ENCODE data around the gene AP1S2. TPM values are rescaled to one million over a fixed set of nuclear protein-coding genes. Genes with fewer than 3 reads are reported as not detected.

Gene AP1S2
- total RNA-seq, 2 donors from 2014 or later: 133 to 220 TPM

DNA sequence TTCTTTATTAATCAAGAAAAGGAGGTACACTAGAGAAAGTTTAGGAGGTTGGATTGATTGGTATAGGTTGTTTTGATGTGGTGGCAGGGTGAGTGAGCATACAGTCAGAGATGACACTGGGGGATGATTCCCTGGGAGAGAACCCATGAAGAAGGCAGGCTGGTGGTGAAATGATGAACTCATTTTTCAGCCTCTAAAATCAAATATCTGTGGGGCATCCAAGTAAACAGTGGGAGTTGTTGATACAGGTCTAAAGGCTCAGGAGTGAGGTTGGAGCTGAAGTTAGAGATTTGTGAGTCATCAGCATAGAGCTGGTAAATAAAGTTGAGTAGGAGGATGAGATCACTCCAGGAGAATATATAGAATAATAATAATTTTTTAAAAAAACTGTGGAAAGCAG, 10.0 kb upstream of the AP1S2 start:
- Mint-ChIP-seq H3K27me3 (ENCODE audit: insufficient read depth) (peaks cover 12% of the 10 kb centered on the region), H3K9me3 (peaks cover 4% of the 10 kb centered on the region), H3K27ac (no peak overlapping the region), H3K4me3 (no peak overlapping the region), H3K4me1 (no peaks in the 10 kb centered on the region), H3K36me3 (ENCODE audit: low read depth) (no peaks in the 10 kb centered on the region)
- Histone ChIP-seq H3K27me3 (ENCODE audit: control insufficient read depth, insufficient read depth, low read length, poor library complexity, severe bottlenecking) (no peaks in the 10 kb centered on the region), H3K4me1 (ENCODE audit: control insufficient read depth, insufficient read depth, low read length) (no peaks in the 10 kb centered on the region), H3K9ac (ENCODE audit: extremely low read depth, low read length, poor library complexity, severe bottlenecking) (no peak overlapping the region), H3K36me3 (ENCODE audit: control insufficient read depth, insufficient read depth, low read length) (no peaks in the 10 kb centered on the region), H3K9me3 (ENCODE audit: control insufficient read depth, low read length) (no peaks in the 10 kb centered on the region), H3K27ac (ENCODE audit: low read depth, low read length) (no peak overlapping the region), H3K4me3 (ENCODE audit: low read length) (no peak overlapping the region)
- DNase-seq: no peak
- TF ChIP-seq, protein P1, sequence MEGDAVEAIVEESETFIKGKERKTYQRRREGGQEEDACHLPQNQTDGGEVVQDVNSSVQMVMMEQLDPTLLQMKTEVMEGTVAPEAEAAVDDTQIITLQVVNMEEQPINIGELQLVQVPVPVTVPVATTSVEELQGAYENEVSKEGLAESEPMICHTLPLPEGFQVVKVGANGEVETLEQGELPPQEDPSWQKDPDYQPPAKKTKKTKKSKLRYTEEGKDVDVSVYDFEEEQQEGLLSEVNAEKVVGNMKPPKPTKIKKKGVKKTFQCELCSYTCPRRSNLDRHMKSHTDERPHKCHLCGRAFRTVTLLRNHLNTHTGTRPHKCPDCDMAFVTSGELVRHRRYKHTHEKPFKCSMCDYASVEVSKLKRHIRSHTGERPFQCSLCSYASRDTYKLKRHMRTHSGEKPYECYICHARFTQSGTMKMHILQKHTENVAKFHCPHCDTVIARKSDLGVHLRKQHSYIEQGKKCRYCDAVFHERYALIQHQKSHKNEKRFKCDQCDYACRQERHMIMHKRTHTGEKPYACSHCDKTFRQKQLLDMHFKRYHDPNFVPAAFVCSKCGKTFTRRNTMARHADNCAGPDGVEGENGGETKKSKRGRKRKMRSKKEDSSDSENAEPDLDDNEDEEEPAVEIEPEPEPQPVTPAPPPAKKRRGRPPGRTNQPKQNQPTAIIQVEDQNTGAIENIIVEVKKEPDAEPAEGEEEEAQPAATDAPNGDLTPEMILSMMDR (conservative IDR thresholded peaks at IDR 0.05): no peak

DNA sequence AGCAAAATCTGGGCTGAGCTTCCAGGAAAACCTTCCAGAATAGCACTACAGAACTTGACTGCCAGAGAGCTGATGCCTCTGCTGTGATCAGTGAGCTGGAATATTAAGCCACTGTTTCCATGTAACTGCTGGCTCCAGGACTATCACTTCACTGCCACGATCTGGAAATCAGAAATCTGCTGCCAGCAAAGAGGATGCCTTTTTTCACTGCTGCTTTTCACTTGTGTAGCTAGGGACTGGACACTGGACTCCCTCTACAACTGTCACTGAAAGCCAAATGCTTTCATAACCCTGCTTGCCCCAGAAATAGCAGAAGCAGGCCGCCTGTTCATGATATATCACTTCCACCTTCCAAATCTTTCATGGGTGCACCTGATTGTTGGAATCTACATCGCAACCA, 9.4 kb upstream of the AP1S2 start:
- 93 to 100% methylated on average over 1 to 3 of the region's 3 CpGs for WGBS, 2 experiments (ENCODE audit: insufficient coverage in 1 of 2, insufficient read length in 1 of 2)

DNA sequence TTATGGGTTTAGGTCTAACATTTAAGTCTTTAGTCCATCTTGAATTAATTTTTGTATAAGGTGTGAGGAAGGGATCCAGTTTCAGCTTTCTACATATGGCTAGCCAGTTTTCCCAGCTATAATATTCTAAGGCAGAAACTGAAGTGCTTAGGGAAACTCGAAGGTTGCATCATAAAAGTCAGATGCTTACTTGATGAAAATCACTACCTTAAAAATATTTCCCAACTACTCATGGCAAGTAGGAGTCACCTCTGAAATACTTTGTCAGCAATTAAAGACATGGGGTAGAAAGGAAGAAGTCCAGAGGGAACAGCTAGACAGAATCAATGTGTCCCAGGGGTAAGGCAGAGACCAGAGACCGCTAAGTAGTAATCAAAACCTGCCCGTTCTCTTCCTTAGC, 6.3 kb upstream of the AP1S2 start:
- no peaks in the 10 kb centered on the region for H3K36me3 Mint-ChIP-seq (ENCODE audit: low read depth)
- H3K27ac Mint-ChIP-seq: no peak overlapping the region
- Histone ChIP-seq H3K9me3 (ENCODE audit: control insufficient read depth, low read length) (no peaks in the 10 kb centered on the region), H3K27ac (ENCODE audit: low read depth, low read length) (no peak overlapping the region), H3K4me1 (ENCODE audit: control insufficient read depth, insufficient read depth, low read length) (peaks cover 4% of the 10 kb centered on the region), H3K36me3 (ENCODE audit: control insufficient read depth, insufficient read depth, low read length) (no peaks in the 10 kb centered on the region), H3K27me3 (ENCODE audit: control insufficient read depth, insufficient read depth, low read length, poor library complexity, severe bottlenecking) (no peaks in the 10 kb centered on the region), H3K4me3 (ENCODE audit: low read length) (no peak overlapping the region), H3K9ac (ENCODE audit: extremely low read depth, low read length, poor library complexity, severe bottlenecking) (no peak overlapping the region)
- DNase-seq: no peak
- TF ChIP-seq, protein P1 (conservative IDR thresholded peaks at IDR 0.05): no peak
- peaks cover 8% of the 10 kb centered on the region for H3K4me1 Mint-ChIP-seq
- 93% methylated on average over 3 of the region's 3 CpGs; no CpG with 5 or more reads in 1 of the 2 experiments for WGBS, 2 experiments (ENCODE audit: insufficient coverage in 1 of 2, insufficient read length in 1 of 2)
- H3K4me3 Mint-ChIP-seq: no peak overlapping the region
- peaks cover 8% of the 10 kb centered on the region for H3K27me3 Mint-ChIP-seq (ENCODE audit: insufficient read depth)
- peaks cover 6% of the 10 kb centered on the region for H3K9me3 Mint-ChIP-seq

More for the DNA sequence above, 9.4 kb upstream of the AP1S2 start:
- Mint-ChIP-seq H3K4me1 (no peaks in the 10 kb centered on the region), H3K36me3 (ENCODE audit: low read depth) (no peaks in the 10 kb centered on the region), H3K9me3 (peaks cover 6% of the 10 kb centered on the region), H3K4me3 (no peak overlapping the region), H3K27ac (no peak overlapping the region), H3K27me3 (ENCODE audit: insufficient read depth) (peaks cover 7% of the 10 kb centered on the region)
- H3K27me3 ChIP-seq (ENCODE audit: control insufficient read depth, insufficient read depth, low read length, poor library complexity, severe bottlenecking): no peaks in the 10 kb centered on the region
- no peak for DNase-seq
- no peaks in the 10 kb centered on the region for H3K36me3 ChIP-seq (ENCODE audit: control insufficient read depth, insufficient read depth, low read length)
- H3K4me1 ChIP-seq (ENCODE audit: control insufficient read depth, insufficient read depth, low read length): no peaks in the 10 kb centered on the region
- no peak overlapping the region for H3K27ac ChIP-seq (ENCODE audit: low read depth, low read length)
- no peaks in the 10 kb centered on the region for H3K9me3 ChIP-seq (ENCODE audit: control insufficient read depth, low read length)
- H3K4me3 ChIP-seq (ENCODE audit: low read length): no peak overlapping the region
- no peak overlapping the region for H3K9ac ChIP-seq (ENCODE audit: extremely low read depth, low read length, poor library complexity, severe bottlenecking)
- TF ChIP-seq, protein P1 (conservative IDR thresholded peaks at IDR 0.05): no peak

Measured in endodermal cell (in vitro differentiated cells).